Gastrocnemius medialis (tissue), 4 donors: Measurements from ENCODE around the gene TMUB2.

ENCODE experiments used
- CTCF ChIP-seq, 5 experiments: fragments of 450-650 bp in 3 of 5; fragments of 200-600 bp in 2 of 5; sonication (generic) in 2 of 5; IDR thresholded peaks in 4 of 5; conservative IDR thresholded peaks in 1 of 5; 1 replicate in 4 of 5; 2 replicates in 1 of 5; pipeline ENCODE4 v1.5.1; 2016 to 2019; ENCODE audit warnings: antibody characterized with exemption in 5 of 5, mild to moderate bottlenecking in 3 of 5, moderate library complexity in 3 of 5
- POLR2A ChIP-seq, 2 donors: fragments of 450-650 bp; IDR thresholded peaks; one replicate each; pipeline ENCODE4 v1.6.1; 2017; ENCODE audit warnings: antibody characterized with exemption in 2 of 2, mild to moderate bottlenecking in 2 of 2, moderate library complexity in 2 of 2

GRCh38 chr17:44198721-44199552, 12.2 kb downstream of the TMUB2 start:
- TF ChIP-seq CTCF (IDR thresholded peaks at IDR 0.05 in 4 of 5, conservative IDR thresholded peaks at IDR 0.05 in 1 of 5) (no peak), POLR2A (IDR thresholded peaks at IDR 0.05) (peak in 1 of 2 donors; percentile 19)
